MM.1S (cell line): ENCODE results near the gene TPSAB1.

ENCODE experiments used
- EZH2 ChIP-seq: fragments of 300-600 bp; sonication (generic); optimal IDR thresholded peaks from 2 replicates; pipeline ENCODE3; 2017; ENCODE audit warnings: low read depth, mild to moderate bottlenecking, antibody characterized with exemption, low read length, mixed read lengths
- TF ChIP-seq, protein P1 (sequence below): fragments of 300-600 bp; sonication (generic); IDR thresholded peaks from 2 replicates; pipeline ENCODE4 v1.5.1; 2016; ENCODE audit warnings: antibody characterized with exemption, low read length, mixed read lengths

DNA sequence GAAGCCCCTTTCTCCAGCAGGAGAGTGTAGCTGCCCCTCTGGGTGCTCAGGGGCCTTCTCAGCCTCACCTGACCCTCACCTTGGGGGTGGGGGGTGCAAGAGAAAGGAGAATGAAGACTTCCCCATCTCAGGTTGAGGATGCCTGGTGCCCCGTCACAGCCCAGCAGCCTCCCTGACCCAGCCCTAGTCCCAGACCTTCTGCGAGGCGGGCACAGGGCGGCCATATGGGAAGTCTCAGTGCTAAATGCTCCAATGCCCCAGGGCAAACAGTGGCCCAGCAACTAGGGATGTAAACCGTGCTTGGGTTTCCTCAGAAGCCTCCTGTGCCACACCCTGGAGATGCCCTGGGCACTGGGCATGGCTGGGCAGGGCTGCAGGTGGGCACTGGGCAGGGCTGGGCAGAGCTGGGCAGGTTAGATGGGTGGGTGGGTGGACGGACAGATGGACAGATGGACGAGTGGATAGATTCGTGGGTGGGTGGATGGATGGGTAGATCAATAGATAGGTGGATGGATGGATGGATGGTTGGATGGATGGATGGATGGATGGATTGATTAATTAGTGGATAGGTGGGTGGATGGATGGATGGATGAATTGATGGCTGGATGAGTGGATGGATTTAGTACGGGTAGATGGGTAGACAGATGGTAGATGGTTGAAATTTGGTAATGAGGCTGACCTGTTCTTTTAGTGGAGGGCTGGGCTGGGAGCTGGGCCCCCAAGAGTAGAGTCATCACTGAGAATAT lies 32.1 kb downstream of the TPSAB1 start:
- TF ChIP-seq, protein P1, sequence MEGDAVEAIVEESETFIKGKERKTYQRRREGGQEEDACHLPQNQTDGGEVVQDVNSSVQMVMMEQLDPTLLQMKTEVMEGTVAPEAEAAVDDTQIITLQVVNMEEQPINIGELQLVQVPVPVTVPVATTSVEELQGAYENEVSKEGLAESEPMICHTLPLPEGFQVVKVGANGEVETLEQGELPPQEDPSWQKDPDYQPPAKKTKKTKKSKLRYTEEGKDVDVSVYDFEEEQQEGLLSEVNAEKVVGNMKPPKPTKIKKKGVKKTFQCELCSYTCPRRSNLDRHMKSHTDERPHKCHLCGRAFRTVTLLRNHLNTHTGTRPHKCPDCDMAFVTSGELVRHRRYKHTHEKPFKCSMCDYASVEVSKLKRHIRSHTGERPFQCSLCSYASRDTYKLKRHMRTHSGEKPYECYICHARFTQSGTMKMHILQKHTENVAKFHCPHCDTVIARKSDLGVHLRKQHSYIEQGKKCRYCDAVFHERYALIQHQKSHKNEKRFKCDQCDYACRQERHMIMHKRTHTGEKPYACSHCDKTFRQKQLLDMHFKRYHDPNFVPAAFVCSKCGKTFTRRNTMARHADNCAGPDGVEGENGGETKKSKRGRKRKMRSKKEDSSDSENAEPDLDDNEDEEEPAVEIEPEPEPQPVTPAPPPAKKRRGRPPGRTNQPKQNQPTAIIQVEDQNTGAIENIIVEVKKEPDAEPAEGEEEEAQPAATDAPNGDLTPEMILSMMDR = no peak
- TF ChIP-seq EZH2 = no peak
